ENCODE results near the gene B3GNT7. TPM values are rescaled to one million over a fixed set of nuclear protein-coding genes. Genes with fewer than 3 reads are reported as not detected.
A peak's percentile ranks its signal among the peaks of the same experiment; 100 is the strongest.
"Not testable (repeated sequence)": the region's sequence is repeated elsewhere in the genome, so short reads cannot be mapped to it uniquely, and the experiment has no call there.

B3GNT7 gene
- total RNA-seq, 1 experiment from 2014 or later = 0.14 TPM

DNA sequence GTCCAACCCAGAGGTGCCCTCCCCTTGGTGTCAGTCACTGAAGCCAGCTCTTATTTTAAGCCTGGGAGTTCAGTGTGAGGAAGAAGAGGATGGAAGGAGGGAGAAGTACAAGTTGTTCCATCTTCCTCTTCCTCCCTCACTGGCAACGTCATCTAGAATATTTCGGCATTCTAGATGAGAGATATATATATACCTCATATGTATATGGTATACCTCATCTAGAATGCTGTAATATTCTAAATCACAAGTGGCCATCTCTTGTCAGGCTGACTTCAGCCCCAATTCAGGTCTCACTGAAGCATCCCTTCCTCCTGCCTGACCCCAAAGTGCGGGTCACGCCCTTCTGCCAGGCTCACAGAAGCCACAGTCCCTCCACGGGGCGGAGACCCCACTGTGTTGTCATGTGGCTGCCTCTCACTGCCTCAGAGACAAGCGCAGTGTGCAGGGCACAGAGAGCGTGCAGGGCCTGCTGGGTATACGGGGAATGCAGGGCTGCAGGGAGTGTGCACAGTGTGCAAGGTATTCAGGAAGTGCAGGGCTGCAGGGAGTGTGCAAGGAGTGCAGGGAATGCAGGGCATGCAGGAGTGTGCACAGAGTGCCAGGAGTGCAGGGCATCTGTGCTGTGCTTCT, 32.8 kb upstream of the B3GNT7 start:
- in situ Hi-C loops (cut with HindIII; ENCODE audit: low sequenced_read_pairs) = no loop called here
- DNase-seq (ENCODE audit: low spot score) = no peak

DNA sequence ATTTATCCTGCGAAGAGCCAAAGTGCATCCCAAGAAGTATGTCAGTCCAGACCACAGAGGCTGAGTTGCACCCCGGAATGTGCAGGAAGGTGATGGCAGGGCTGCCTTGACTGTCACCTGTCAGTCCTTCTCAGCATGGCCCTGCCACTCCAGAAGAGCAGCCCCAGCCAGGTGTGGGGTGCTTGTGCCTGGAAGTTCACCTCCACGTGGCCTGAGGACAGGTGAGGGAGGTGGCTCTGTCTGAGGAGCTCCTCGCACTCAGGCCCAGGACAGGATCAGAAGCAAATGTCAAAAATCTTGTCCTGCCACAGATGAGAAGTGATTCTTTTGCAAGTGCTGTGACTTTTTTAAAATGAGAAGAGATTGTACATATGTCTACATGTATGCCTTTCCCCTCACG, 31.4 kb upstream of the B3GNT7 start:
- in situ Hi-C loops (cut with HindIII; ENCODE audit: low sequenced_read_pairs) = no loop called here
- no peak for DNase-seq (ENCODE audit: low spot score)

DNA sequence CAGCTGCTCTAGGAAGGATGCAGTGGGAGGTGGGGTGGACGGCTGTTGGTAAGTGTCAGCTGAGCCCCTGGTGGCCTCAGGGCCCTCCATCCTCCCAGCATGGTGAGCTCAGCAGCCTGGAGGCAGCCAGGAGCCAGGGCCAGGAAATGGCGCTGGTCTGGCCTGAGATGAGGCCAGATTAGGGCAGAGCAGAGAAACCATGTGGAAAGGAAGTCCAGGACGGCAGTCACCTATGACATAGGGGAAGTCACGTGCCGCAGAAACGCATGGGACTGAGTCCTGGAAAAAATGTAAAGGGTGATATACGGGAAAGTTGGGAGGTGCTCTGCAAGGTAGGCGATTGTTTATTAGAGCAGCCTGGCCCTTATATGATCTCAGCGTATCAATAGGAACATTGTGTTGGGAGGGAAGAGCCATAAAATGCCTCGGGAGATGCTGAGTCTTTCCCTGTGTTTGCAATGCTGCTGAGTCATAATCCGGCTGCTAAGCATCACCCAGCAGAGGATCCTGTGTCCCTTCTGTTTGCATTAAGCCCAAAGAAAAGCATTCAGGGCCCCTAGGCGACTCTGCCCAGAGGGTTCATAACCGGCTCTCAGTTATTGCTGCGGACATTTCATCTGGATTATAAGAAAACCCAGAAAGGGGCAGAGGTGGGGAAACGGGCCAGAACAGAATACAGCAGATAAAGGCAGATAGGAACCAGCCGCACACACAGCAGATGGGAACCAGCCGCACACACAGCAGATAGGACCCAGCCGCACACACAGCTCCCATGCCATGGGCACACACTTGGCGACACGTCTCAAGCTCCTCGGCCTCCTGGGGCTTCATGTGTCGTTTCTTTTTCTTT, 30.3 kb upstream of the B3GNT7 start:
- in situ Hi-C loops (cut with HindIII; ENCODE audit: low sequenced_read_pairs) = no loop called here
- DNase-seq (ENCODE audit: low spot score) = peak; percentile 58

DNA sequence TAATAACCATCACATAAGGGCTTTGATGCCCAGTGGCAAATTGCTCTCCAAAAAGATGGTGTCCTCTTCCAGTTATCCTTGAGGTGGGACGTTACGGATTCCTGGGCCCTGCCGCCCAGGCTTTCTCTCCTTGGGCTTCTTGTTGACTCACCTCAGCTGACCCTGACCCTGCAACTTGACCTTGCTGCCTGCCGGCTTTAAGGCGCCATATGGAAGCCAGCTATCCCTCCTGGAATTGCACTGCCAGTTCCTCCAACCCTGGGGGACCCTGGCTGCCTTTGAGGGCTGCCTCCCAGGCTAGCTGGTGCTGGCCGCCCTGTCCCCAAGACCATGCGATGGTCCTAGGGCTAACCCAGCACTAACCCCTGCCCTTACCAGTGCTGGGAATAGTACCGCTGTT, 28.3 kb upstream of the B3GNT7 start:
- no peak for DNase-seq (ENCODE audit: low spot score)

DNA sequence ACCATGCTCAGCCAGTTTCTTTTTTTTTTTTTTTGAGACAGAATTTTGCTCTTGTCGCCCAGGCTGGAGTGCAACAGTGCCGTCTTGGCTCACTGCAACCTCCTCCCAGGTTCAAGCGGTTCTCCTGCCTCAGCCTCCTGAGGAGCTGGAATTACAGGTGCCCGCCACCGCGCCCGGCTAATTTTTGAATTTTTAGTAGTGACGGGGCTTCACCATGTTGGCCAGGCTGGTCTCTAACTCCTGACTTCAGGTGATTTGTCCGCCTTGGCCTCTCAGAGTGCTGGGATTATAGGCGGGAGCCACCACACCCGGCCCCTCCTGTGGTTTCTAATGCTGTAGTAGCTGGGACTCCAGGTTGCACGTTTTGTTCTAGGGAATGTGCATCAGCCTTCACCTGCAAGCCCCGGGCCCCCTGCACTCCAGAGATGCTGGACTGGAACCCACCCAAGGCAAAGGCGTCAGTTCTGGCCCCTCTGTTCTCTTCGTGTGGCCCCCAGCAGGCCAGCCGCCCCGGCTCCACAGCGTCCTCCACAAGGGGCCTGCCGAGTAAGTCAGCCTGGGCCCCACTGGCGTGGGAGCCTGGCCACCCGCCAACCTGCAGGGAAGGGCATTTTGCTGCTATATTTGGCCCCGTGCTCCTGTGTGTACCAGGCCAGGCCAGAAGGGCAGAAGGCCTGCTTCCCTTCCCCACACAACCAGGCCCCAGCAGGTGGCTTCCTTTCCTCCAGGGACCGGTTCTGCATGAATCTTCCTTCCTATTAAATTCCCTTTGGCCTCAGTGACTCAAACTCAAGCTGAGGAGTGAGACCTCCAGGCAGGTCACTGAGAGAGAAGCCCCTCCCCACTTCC, 25.7 kb upstream of the B3GNT7 start:
- no peak for DNase-seq (ENCODE audit: low spot score)
- in situ Hi-C loops (cut with HindIII; ENCODE audit: low sequenced_read_pairs) = no loop called here

More for the DNA sequence above, 28.3 kb upstream of the B3GNT7 start:
- in situ Hi-C loops (cut with HindIII; ENCODE audit: low sequenced_read_pairs) = no loop called here

DNA sequence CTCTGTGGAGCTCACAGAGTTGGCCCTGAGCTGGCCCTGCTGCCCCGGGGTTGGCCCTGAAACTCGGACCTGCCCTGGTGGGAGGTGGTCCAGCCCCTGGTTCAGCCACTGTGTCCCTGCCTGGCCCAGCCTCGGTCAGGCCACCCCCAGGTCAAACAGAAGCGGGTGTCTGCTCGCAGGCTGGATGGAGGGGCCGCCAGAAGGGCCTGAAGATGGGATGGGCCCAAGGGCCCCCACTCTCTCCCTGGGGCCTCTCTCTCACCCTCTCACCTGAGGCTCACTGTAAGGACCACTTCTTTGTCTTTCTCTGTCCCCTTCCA, 25.1 kb upstream of the B3GNT7 start:
- DNase-seq (ENCODE audit: low spot score) = no peak
- in situ Hi-C loops (cut with HindIII; ENCODE audit: low sequenced_read_pairs) = no loop called here

DNA sequence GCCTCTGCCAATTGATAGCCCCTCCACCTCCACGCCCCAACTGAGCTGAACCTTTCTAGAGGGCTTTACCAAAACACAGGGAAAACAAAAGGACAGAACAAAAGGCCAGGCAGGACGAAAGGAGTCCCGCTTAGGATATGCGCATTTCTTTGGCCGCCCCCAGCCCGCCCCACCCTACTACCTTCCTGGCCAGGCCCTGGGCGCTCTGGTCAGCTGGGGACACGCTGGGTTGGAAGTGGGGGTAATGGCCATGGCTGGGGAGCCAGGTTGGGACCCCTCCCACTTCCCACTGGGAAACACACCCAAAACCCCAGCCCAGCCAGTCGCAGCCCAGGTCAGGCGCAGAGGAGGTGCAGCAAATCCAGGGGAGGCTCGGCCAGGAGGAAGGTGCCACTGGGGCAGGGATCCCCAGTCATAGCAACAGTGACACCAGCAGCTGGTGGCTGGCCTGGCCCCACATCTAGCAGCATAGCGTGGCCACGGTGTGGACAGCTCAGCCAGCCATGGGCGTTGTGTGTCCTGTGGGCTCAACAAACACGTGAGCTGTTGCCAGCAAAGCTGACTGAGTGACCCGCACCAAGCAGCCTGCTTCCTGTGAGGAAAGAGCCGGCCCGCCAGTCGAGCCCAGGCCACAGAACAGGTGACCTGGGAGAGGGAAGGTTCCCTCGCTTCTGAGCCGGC, 24.6 kb upstream of the B3GNT7 start:
- no peak for DNase-seq (ENCODE audit: low spot score)
- in situ Hi-C loops (cut with HindIII; ENCODE audit: low sequenced_read_pairs) = no loop called here

DNA sequence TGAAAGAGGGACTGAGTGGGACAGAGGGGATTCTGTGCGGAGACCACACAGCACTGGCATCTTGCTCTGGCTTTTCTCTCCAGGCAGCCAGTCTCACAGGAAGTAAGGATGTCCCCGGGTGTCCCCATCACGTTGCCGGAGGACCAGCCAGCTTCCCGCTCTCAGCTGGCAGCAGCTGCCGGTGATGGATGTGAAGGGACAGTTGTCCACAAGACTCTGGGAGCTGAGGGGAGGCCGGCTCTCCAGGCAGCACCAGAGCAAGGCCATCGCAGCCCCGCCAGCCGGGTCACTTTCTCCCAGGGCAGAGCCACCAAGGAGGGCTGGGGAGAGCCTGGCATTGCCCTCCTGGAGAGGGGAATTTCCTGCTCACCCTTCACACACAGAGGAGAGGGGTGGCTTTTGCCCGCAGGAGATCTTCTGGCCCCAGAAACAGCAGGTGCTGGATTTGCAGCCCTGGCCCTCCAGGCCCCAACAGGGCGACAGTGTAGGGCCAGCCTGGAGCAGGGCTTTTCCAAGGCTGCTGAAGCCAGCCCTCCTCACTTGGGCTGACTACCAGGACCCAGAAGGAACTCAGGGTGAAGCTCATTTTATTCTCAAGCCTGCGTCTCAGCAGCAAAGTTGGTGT, 24.0 kb upstream of the B3GNT7 start:
- in situ Hi-C loops (cut with HindIII; ENCODE audit: low sequenced_read_pairs) = no loop called here
- DNase-seq (ENCODE audit: low spot score) = no peak

DNA sequence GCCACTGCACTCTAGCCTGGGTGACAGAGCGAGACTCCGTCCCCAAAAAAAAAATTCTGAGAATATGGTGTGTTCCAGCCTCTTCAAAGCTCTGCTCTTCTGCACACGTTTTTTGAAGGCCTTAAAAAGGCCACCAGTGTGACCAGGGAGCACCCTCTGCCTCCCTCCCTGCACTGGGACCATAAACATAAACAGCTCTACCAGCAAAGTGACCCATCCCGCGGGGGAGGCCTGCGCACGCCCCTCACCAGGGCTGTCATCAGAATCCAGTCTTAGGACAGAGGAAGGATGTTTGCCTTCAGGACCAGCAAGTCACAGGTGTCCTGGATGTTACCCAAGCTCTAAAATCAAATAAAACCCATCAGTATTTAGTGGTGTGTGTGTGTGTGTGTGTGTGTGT, 23.2 kb upstream of the B3GNT7 start:
- in situ Hi-C loops (cut with HindIII; ENCODE audit: low sequenced_read_pairs) = no loop called here
- DNase-seq (ENCODE audit: low spot score) = no peak

DNA sequence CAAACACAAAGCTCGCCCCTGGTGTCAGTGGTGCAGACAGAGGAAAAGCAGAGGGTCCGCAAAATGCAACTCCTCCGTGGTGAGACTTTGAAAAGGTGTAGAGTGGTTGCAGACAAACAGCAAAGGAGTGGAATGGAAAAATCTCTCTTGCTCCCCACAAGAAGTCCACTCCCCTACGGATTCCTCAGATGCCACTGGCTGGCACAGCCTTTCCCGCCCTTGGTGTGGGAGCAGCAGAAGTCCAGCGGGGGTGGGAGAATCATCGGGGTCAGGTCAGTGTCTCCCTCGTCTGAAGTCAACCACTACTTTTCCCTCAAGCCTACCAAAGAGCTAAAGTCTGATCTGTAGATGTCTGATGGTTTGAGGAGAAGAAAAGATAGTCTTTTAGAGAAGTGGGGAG, 22.3 kb upstream of the B3GNT7 start:
- no peak for DNase-seq (ENCODE audit: low spot score)
- in situ Hi-C loops (cut with HindIII; ENCODE audit: low sequenced_read_pairs) = no loop called here

DNA sequence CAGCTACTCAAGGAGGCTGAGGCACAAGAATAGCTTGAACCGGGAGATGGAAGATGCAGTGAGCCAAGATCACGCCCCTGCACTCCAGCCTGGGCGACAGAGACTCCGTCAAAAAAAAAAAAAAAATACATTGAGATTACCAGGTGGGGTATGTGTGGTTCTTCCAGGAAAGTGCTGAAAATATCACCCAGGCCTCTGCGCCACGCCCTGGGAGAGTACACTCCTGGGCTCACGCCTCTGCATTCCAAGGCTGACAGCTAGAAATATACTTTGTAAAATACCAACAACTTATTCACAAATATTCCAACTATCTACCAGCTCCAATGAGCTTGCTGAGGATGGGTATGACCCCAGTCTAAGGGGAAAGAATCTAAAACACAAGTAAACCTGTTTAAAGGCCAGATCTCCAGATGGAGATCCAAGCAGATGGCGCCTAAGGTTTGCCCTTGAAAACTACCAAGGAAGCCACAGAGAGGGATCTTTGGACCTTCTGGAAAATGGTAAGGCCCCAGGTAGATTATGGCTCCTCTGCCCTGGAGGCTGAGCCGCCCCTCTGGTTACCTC, 21.6 kb upstream of the B3GNT7 start:
- no peak for DNase-seq (ENCODE audit: low spot score)

DNA sequence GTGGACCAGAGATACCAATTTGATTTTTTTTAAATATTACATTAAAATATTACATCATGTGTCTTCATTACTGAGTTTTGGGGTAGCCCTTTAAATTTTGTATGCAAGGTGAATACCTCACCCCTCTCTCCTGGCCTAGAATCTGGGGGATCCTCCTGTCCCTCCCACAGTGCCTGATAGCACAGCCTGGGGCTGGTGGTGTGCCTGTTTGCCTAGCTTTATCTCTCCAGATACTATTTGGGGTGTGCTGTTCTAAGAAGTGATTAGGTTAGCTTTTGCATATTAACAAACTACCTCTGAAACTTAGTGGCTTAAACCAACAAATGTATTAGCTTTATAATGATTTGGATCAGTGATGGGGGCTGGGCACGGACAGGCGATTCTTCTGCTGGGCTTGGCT, 20.7 kb upstream of the B3GNT7 start:
- in situ Hi-C loops (cut with HindIII; ENCODE audit: low sequenced_read_pairs) = no loop called here
- no peak for DNase-seq (ENCODE audit: low spot score)

More for the DNA sequence above, 21.6 kb upstream of the B3GNT7 start:
- in situ Hi-C loops (cut with HindIII; ENCODE audit: low sequenced_read_pairs) = no loop called here

DNA sequence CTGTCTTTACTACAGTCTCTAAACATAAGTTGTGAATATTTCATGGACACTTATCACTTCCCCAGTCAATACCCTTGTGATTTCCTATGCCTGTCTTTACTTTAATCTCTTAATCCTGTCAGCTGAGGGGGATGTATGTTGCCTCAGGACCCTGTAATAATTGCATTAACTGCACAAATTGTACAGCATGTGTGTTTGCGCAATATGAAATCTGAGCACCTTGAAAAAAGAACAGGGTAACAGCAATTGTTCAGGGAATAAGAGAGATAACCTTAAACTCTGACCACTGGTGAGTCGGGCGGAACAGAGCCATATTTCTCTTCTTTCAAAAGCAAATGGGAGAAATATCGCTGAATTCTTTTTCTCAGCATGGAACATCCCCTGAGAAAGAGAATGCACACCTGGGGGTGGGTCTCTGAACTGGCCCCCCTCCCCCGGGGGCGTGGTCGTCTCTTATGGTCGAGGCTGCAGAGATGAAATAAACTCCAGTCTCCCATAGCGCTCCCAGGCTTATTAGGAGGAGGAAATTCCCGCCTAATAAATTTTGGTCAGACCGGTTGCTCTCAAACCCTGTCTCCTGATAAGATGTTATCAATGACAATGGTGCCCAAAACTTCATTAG, 19.4 kb upstream of the B3GNT7 start:
- DNase-seq (ENCODE audit: low spot score); in situ Hi-C loops (cut with HindIII; ENCODE audit: low sequenced_read_pairs): not testable (repeated sequence)

DNA sequence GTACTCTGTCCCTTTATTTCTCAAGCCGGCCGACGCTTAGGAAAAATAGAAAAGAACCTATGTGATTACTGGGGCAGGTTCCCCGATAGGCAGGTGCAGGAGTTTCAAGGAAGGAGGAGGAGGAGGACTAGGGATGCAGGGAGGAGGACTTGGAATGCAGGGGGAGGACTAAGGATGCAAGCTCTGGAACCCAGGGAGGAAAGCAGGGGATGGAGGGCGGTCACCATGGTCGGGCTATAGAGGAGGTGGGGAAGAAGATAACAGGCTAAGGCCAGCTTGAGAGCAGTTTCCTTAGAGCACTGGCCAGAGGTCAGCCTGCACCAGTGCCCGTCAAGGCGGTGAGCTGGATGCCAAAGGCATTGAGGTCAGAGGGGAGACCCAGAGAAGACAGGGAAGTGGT, 18.7 kb upstream of the B3GNT7 start:
- DNase-seq (ENCODE audit: low spot score) = no peak

DNA sequence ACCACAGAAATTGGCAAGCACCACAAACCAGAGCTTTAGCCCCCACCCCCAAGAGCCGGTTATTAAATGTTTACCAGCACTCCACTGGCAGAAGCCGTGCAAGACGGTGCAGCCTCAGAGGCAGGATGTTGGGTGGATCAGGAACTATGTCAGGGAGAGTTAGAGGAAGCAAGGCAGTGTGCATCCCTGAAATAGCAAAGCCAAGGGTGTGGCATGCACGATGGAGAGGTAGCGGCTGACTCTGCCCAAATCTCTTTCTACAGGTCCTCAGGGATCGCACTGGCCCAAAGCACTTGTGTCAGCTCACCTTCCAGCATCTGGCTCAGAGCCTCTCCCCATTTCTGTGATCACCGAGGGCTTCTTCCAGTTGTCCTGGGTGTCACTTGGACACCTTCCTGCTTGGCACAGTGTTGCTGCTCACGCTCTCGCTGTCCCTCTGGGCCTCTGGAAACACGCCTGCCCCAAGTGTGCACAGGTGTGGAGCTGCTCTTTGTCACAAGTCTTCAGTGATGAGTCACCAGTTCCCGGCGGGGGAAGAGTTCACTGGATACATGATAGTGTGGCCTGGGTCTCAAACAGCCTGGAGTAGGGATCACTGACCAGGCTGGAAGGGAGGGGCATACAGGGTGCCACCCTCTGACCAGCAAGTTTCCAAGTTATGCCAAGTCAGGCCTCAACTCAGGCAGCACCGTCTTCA, 17.3 kb upstream of the B3GNT7 start:
- in situ Hi-C loops (cut with HindIII; ENCODE audit: low sequenced_read_pairs) = no loop called here
- DNase-seq (ENCODE audit: low spot score) = no peak

More for the DNA sequence above, 18.7 kb upstream of the B3GNT7 start:
- in situ Hi-C loops (cut with HindIII; ENCODE audit: low sequenced_read_pairs) = no loop called here

DNA sequence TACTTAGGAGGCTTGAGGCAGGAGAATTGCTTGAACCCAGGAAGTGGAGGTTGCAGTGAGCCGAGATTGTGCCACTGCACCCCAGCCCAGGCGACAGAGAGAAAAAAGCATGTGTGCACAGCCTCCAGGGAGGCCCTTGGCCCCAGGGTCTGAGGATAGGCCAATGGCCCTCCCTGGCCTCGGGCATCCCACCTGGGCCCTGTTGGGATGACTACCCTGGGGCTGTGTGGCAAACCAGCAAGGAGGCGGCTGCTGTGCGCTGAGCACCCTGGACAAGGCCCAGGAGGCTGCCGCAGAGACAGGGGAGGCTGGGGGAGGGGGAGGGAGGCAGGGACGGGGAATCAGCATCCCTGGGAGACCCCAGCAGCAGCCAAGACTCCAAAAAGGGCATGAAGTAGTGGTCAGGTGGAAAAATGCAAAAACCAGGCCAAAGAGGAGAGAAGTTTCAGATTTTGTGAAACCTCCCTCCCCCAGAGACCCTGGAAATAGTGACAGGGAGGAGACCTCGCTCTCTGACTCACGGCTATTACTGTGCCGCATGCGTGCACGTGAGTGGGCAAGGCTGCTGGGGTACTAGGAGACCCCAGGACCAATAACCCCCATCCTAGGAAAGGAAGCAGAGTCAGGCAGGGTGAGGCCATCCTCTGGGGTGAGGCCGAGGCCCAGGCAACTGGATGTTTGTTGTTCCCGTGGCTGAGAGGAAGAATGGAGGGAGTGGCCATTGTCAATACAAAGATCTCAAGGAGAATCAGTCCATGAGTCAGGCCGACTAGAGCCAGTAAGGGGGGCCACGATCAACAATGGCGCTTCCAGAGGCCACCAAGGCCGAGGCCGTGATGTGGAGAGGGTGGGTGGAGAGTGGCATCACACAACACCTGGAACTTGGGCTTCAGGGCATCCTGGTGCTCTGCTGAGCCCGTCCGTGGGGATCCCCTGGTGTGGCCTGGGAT, 16.0 kb upstream of the B3GNT7 start:
- in situ Hi-C loops (cut with HindIII; ENCODE audit: low sequenced_read_pairs) = no loop called here
- no peak for DNase-seq (ENCODE audit: low spot score)

DNA sequence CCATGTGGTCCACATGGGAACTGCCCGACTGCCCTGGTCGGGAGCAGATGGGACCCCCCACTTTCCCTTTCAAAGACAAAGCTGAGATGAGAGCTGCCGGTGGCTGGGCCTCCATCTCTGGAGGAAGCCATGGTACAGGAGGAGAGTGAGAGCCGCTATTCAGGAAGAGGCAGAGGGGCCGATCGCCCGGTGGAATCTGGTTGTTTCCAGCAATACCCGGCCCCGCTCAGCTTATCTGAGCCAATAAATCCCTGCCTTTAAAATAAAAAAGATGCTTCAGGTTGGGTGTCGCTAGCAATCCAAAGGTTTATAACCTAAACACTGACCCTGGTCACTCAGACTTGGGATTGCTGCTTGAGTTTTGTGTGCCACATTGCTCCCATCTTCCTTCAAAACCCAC, 15.2 kb upstream of the B3GNT7 start:
- no peak for DNase-seq (ENCODE audit: low spot score)
- in situ Hi-C loops (cut with HindIII; ENCODE audit: low sequenced_read_pairs) = no loop called here
